B cell (primary cell): ENCODE results near the gene FOXS1.

Source experiments
- EZH2 ChIP-seq: IDR thresholded peaks from 2 replicates; pipeline ENCODE4 v1.6.1; 2012; ENCODE audit warnings: borderline replicate concordance, low read depth, mild to moderate bottlenecking, moderate library complexity, low read length; ENCODE audit not compliant: insufficient read depth, poor library complexity, severe bottlenecking
- TF ChIP-seq, protein P1 (sequence below): fragments of 200-600 bp; IDR thresholded peaks from one replicate; pipeline ENCODE4 v1.8.0; 2022; ENCODE audit warnings: antibody characterized with exemption, mild to moderate bottlenecking

- TF ChIP-seq, protein P1, sequence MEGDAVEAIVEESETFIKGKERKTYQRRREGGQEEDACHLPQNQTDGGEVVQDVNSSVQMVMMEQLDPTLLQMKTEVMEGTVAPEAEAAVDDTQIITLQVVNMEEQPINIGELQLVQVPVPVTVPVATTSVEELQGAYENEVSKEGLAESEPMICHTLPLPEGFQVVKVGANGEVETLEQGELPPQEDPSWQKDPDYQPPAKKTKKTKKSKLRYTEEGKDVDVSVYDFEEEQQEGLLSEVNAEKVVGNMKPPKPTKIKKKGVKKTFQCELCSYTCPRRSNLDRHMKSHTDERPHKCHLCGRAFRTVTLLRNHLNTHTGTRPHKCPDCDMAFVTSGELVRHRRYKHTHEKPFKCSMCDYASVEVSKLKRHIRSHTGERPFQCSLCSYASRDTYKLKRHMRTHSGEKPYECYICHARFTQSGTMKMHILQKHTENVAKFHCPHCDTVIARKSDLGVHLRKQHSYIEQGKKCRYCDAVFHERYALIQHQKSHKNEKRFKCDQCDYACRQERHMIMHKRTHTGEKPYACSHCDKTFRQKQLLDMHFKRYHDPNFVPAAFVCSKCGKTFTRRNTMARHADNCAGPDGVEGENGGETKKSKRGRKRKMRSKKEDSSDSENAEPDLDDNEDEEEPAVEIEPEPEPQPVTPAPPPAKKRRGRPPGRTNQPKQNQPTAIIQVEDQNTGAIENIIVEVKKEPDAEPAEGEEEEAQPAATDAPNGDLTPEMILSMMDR = no peak
- no peak for TF ChIP-seq EZH2
Measured at GRCh38 chr20:31858760-31859083, 13.3 kb upstream of the FOXS1 start.
